Stomach (tissue), 9 donors: ENCODE results near the gene SLC12A7. TPM values are rescaled to one million over a fixed set of nuclear protein-coding genes. Genes with fewer than 3 reads are reported as not detected.
"Not testable (repeated sequence)": the region's sequence is repeated elsewhere in the genome, so short reads cannot be mapped to it uniquely, and the experiment has no call there.

Experiments
- DNase-seq, 2 donors: peaks; one replicate each; pipeline versions ENCODE4 v3.0.0 to v3.0.0-alpha.2; 2013 to 2019
- H3K27ac ChIP-seq, 5 donors: fragments of 200-600 bp in 4 of 5; sonication (generic) in 4 of 5; one replicate each; pipeline ENCODE4 v1.5.1; 2013 to 2019; ENCODE audit warnings: mild to moderate bottlenecking in 1 of 5, moderate library complexity in 1 of 5
- H3K27me3 ChIP-seq, 3 donors: fragments of 200-600 bp; sonication (generic); one replicate each; pipeline ENCODE4 v1.5.1; 2017 to 2019; ENCODE audit warnings: mixed run types in 1 of 3
- H3K36me3 ChIP-seq, 4 donors: fragments of 200-600 bp; sonication (generic); 1 replicate in 3 of 4; 2 replicates in 1 of 4; pipeline ENCODE4 v1.5.1; 2016 to 2019
- H3K4me1 ChIP-seq, 4 donors: fragments of 200-600 bp; sonication (generic); one replicate each; pipeline ENCODE4 v1.5.1; 2016 to 2019
- H3K4me3 ChIP-seq, 4 donors: fragments of 200-600 bp; sonication (generic) in 3 of 4; one replicate each; pipeline ENCODE4 v1.5.1; 2016 to 2019; ENCODE audit warnings: mild to moderate bottlenecking in 1 of 4
- H3K9me3 ChIP-seq, 4 donors: fragments of 200-600 bp; sonication (generic); one replicate each; pipeline ENCODE4 v1.5.1; 2016 to 2019
- CTCF ChIP-seq, 7 experiments: fragments of 450-650 bp in 4 of 7; fragments of 200-600 bp in 3 of 7; sonication (generic) in 3 of 7; IDR thresholded peaks; one replicate each; pipeline ENCODE4 v1.5.1; 2016 to 2019; ENCODE audit warnings: antibody characterized with exemption in 7 of 7, control low read depth in 2 of 7, mild to moderate bottlenecking in 1 of 7
- EP300 ChIP-seq: sonication (generic); formaldehyde crosslinking; IDR thresholded peaks from one replicate; pipeline ENCODE4 v1.6.1; 2017; ENCODE audit warnings: antibody characterized with exemption
- POLR2A ChIP-seq, 4 donors: fragments of 450-650 bp; IDR thresholded peaks; one replicate each; pipeline ENCODE4 v1.6.1; 2016; ENCODE audit warnings: antibody characterized with exemption in 4 of 4, control low read depth in 2 of 4, mild to moderate bottlenecking in 1 of 4, moderate library complexity in 1 of 4
- POLR2AphosphoS5 ChIP-seq, 3 donors: sonication (generic); formaldehyde crosslinking; IDR thresholded peaks; one replicate each; pipeline ENCODE4 v1.6.1; 2016; ENCODE audit warnings: antibody characterized with exemption in 3 of 3
- WGBS, 5 donors: extraction: QIAGEN DNeasy Blood & Tissue Kit in 3 of 5; methylation state at CpG; one replicate each; pipeline versions ENCODE4 v1.1.5 to v1.1.7; 2013 to 2018; 5-methylcytosine and 5-hydroxymethylcytosine counted together
- intact Hi-C: fragments of 100-400 bp; cut with DNase I; formaldehyde crosslinking; loops from one replicate; pipeline ENCODE4 v1.15.1; 2023; ENCODE audit warnings: low total_unique reads
- polyA plus RNA-seq, 3 donors: library from polyadenylated mRNA; stranded (reverse); fragments of 200-250 nt; gene quantifications; one replicate each; pipeline ENCODE4 v1.2.3, GENCODE V29; 2013
- total RNA-seq, 5 donors: library from RNA; depleted of rRNA; stranded (reverse); fragments of >200 nt; gene quantifications; one replicate each; pipeline versions ENCODE4 v1.1.0 to v1.2.3, GENCODE V29; 2014 to 2016
- donor health status: healthy with polysubstance abuse.
- donor health status: Bipolar disorder and iron deficiency.
- donor health status: healthy.

Gene SLC12A7
- total and polyA plus RNA-seq, 8 donors = 4.7 to 346 (median 37.7) TPM

- TF ChIP-seq POLR2A (IDR thresholded peaks at IDR 0.05) = no peak
- TF ChIP-seq EP300 = no peak
- no peak for TF ChIP-seq CTCF (IDR thresholded peaks at IDR 0.05)
- no peak for TF ChIP-seq POLR2AphosphoS5 (IDR thresholded peaks at IDR 0.05)
- H3K36me3 ChIP-seq = peaks cover 44 to 97% (median 95%) of the 10 kb centered on the region in 4 donors
- H3K27ac ChIP-seq = no peak overlapping the region
- H3K27me3 ChIP-seq = no peaks in the 10 kb centered on the region
- WGBS, 5 donors = 87 to 91% (median 90%) methylated on average over 47 to 49 of the region's 49 CpGs
- intact Hi-C loops = no loop called here
- no peak overlapping the region for H3K4me3 ChIP-seq
- no peaks in the 10 kb centered on the region for H3K9me3 ChIP-seq
- DNase-seq = no peak
- no peaks in the 10 kb centered on the region for H3K4me1 ChIP-seq
Measured at GRCh38 chr5:1064383-1065142, 47.3 kb downstream of the SLC12A7 start.

- H3K4me3 ChIP-seq = no peak overlapping the region
- WGBS, 5 donors = 89 to 93% (median 91%) methylated on average over 49 to 54 of the region's 56 CpGs
- DNase-seq = no peak
- no peaks in the 10 kb centered on the region for H3K9me3 ChIP-seq
- intact Hi-C loops = no loop called here
- no peak overlapping the region for H3K27ac ChIP-seq
- no peaks in the 10 kb centered on the region for H3K4me1 ChIP-seq
- H3K36me3 ChIP-seq = peaks cover 45 to 97% (median 95%) of the 10 kb centered on the region in 4 donors
- no peaks in the 10 kb centered on the region for H3K27me3 ChIP-seq
- TF ChIP-seq CTCF (IDR thresholded peaks at IDR 0.05) (no peak), POLR2AphosphoS5 (IDR thresholded peaks at IDR 0.05) (no peak), POLR2A (IDR thresholded peaks at IDR 0.05) (no peak), EP300 (no peak)
Measured at GRCh38 chr5:1063661-1064382, 48.0 kb downstream of the SLC12A7 start.

- 90 to 95% (median 93%) methylated on average over 15 to 36 of the region's 36 CpGs for WGBS, 5 donors
- no peak for DNase-seq
- Histone ChIP-seq H3K27me3 (no peaks in the 10 kb centered on the region), H3K9me3 (no peaks in the 10 kb centered on the region), H3K27ac (no peak overlapping the region), H3K4me3 (no peak overlapping the region), H3K4me1 (no peaks in the 10 kb centered on the region), H3K36me3 (peaks cover 49 to 97% (median 95%) of the 10 kb centered on the region in 4 donors)
- intact Hi-C loops = no loop called here
- no peak for TF ChIP-seq POLR2AphosphoS5 (IDR thresholded peaks at IDR 0.05)
- no peak for TF ChIP-seq EP300
- no peak for TF ChIP-seq CTCF (IDR thresholded peaks at IDR 0.05)
- TF ChIP-seq POLR2A (IDR thresholded peaks at IDR 0.05) = no peak
Measured at GRCh38 chr5:1062761-1063568, 48.9 kb downstream of the SLC12A7 start.

GRCh38 chr5:1061916-1062315 is 49.9 kb downstream of the SLC12A7 start:
- no peak overlapping the region for H3K27ac ChIP-seq
- no peak overlapping the region for H3K4me3 ChIP-seq
- peaks cover 52 to 97% (median 95%) of the 10 kb centered on the region in 4 donors for H3K36me3 ChIP-seq
- H3K27me3 ChIP-seq = no peaks in the 10 kb centered on the region
- intact Hi-C loops = no loop called here
- H3K9me3 ChIP-seq = no peaks in the 10 kb centered on the region
- WGBS, 5 donors = 81 to 89% (median 81%) methylated on average over 6 to 10 of the region's 10 CpGs
- TF ChIP-seq POLR2A (IDR thresholded peaks at IDR 0.05) (no peak), EP300 (no peak), CTCF (IDR thresholded peaks at IDR 0.05) (no peak), POLR2AphosphoS5 (IDR thresholded peaks at IDR 0.05) (no peak)
- no peaks in the 10 kb centered on the region for H3K4me1 ChIP-seq
- DNase-seq = no peak

- 88 to 100% (median 96%) methylated on average over 3 to 19 of the region's 43 CpGs for WGBS, 5 donors
- H3K4me3 ChIP-seq, H3K4me1 ChIP-seq, DNase-seq, intact Hi-C loops, H3K27me3 ChIP-seq, H3K27ac ChIP-seq, H3K9me3 ChIP-seq: not testable (repeated sequence)
- H3K36me3 ChIP-seq = peaks cover 58 to 97% (median 95%) of the 10 kb centered on the region in 4 donors
Measured at GRCh38 chr5:1061292-1061691, 50.6 kb downstream of the SLC12A7 start.
